HEK293T (cell line): ENCODE results near the gene MAPKAPK3.
"Not testable (repeated sequence)": the region's sequence is repeated elsewhere in the genome, so short reads cannot be mapped to it uniquely, and the experiment has no call there.

ENCODE experiments used
- CTCF ChIA-PET: fragments of 350-600 bp; formaldehyde crosslinking; extraction: SDS; loops from one replicate; lab custom pipeline; 2021; ENCODE audit warnings: antibody characterized with exemption, inconsistent platforms; lab: Yijun Ruan, JAX
- POLR2A ChIA-PET: fragments of 350-600 bp; formaldehyde crosslinking; extraction: SDS; loops from one replicate; lab custom pipeline; 2020; ENCODE audit warnings: antibody characterized with exemption, inconsistent platforms; lab: Yijun Ruan, JAX
- DNase-seq: peaks from one replicate; pipeline ENCODE4 v3.0.0; 2012; ENCODE audit warnings: mixed read lengths; ENCODE audit errors: extremely low spot score
- ARNT ChIP-seq: fragments of 450-650 bp; IDR thresholded peaks from 2 replicates; pipeline ENCODE4 v1.6.1; 2017; ENCODE audit warnings: mild to moderate bottlenecking
- BHLHE40 ChIP-seq: fragments of 450-650 bp; IDR thresholded peaks from 2 replicates; pipeline ENCODE4 v1.6.1; 2016; ENCODE audit warnings: mild to moderate bottlenecking, moderate library complexity, borderline replicate concordance
- CTBP1 ChIP-seq: fragments of 450-650 bp; IDR thresholded peaks from 2 replicates; pipeline ENCODE4 v1.6.1; 2016; ENCODE audit warnings: borderline replicate concordance
- ELF4 ChIP-seq: fragments of 450-650 bp; IDR thresholded peaks from 2 replicates; pipeline ENCODE4 v1.6.1; 2017; ENCODE audit warnings: antibody characterized with exemption
- FOXA1 ChIP-seq: fragments of 450-650 bp; IDR thresholded peaks from 2 replicates; pipeline ENCODE4 v1.6.1; 2016; ENCODE audit warnings: mild to moderate bottlenecking
- FOXK2 ChIP-seq: fragments of 450-650 bp; IDR thresholded peaks from 2 replicates; pipeline ENCODE4 v1.6.1; 2016; ENCODE audit warnings: mild to moderate bottlenecking
- FOXM1 ChIP-seq: fragments of 450-650 bp; IDR thresholded peaks from 2 replicates; pipeline ENCODE4 v1.6.1; 2017; ENCODE audit warnings: mild to moderate bottlenecking, borderline replicate concordance
- HDGF ChIP-seq: fragments of 450-650 bp; IDR thresholded peaks from 2 replicates; pipeline ENCODE4 v1.6.1; 2017; ENCODE audit warnings: antibody characterized with exemption, borderline replicate concordance
- L3MBTL2 ChIP-seq: fragments of 450-650 bp; conservative IDR thresholded peaks from 2 replicates; pipeline ENCODE4 v1.6.1; 2016; ENCODE audit warnings: mild to moderate bottlenecking
- LEF1 ChIP-seq: fragments of 450-650 bp; IDR thresholded peaks from 2 replicates; pipeline ENCODE4 v1.6.1; 2017; ENCODE audit warnings: mild to moderate bottlenecking, borderline replicate concordance
- NFRKB ChIP-seq: fragments of 450-650 bp; IDR thresholded peaks from 2 replicates; pipeline ENCODE4 v1.6.1; 2016; ENCODE audit warnings: mild to moderate bottlenecking, moderate library complexity
- SP1 ChIP-seq: fragments of 450-650 bp; IDR thresholded peaks from 2 replicates; pipeline ENCODE4 v1.6.1; 2017
- SUZ12 ChIP-seq: fragments of 450-650 bp; IDR thresholded peaks from 2 replicates; pipeline ENCODE4 v1.6.1; 2016; ENCODE audit warnings: mild to moderate bottlenecking
- TARDBP ChIP-seq: fragments of 450-650 bp; IDR thresholded peaks from 2 replicates; pipeline ENCODE4 v1.6.1; 2016
- ZNF384 ChIP-seq: fragments of 450-650 bp; IDR thresholded peaks from 2 replicates; pipeline ENCODE4 v1.6.1; 2016
- TF ChIP-seq, protein P1 (sequence below): fragments of 450-650 bp; IDR thresholded peaks from 2 replicates; pipeline ENCODE4 v1.6.1; 2016

The MAPKAPK3 gene

DNA sequence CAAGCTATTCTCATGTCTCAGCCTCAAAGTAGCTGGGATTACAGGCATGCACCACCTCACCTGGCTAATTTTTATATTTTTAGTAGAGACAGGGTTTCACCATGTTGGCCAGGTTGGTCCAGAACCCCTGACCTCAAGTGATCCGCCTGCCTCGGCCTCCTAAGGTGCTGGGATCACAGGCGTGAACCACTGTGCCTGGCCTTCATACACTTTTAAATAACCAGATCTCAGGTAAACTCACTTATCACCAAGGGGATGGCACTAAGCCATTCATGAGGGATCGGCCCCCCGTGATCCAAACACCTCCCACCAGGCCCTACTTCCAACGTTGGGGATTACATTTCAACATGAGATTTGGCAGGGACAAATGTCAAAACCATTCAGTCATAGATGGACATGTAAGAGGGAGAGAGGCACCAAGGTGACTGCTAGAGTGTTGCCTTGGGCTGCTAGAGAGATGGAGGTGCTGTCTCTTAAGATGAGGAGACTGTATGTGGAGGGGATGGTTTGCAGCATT lies 44.4 kb downstream of the MAPKAPK3 start:
- POLR2A ChIA-PET: no interaction called here
- DNase-seq: no peak
- CTCF ChIA-PET: interaction anchor here (0.5 to 0.6 kb wide), 2 partner anchors 302 to 1018 kb away, joined by 3 read pairs; no protein-coding TSS in a partner anchor

DNA sequence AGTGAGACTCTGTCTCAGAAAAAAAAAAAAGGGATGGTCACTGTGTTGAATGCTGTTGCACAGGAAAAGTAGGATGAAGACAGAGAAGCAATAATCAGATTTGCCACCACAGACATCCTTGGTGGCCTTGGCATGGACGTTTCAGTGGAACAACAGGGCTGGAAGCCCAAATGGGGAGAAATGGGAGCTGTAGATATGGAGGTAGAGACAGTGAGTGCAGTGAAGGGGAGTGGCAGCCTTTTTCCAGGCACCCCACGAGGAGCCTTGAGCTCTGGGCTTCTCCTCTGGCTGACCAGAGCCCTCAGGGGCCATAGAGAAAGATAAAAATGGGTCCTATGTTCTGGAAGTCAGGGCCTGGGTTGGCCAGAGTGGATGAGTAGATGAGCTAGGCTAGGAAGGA lies 45.5 kb downstream of the MAPKAPK3 start:
- no peak for DNase-seq
- TF ChIP-seq HDGF (no peak), FOXK2 (no peak), ELF4 (no peak), TARDBP (no peak), CTBP1 (no peak), ZNF384 (no peak), SUZ12 (no peak), ARNT (no peak), LEF1 (no peak), L3MBTL2 (no peak), FOXA1 (no peak), BHLHE40 (no peak)
- TF ChIP-seq, protein P1, sequence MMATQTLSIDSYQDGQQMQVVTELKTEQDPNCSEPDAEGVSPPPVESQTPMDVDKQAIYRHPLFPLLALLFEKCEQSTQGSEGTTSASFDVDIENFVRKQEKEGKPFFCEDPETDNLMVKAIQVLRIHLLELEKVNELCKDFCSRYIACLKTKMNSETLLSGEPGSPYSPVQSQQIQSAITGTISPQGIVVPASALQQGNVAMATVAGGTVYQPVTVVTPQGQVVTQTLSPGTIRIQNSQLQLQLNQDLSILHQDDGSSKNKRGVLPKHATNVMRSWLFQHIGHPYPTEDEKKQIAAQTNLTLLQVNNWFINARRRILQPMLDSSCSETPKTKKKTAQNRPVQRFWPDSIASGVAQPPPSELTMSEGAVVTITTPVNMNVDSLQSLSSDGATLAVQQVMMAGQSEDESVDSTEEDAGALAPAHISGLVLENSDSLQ: no peak
- ChIA-PET POLR2A (no interaction called here), CTCF (interaction anchor here (0.8 to 0.9 kb wide), 3 partner anchors 9 to 46 kb away, joined by 3 to 6 read pairs (median 4); no protein-coding TSS in a partner anchor)

More for the DNA sequence above, 44.4 kb downstream of the MAPKAPK3 start:
- TF ChIP-seq ARNT (no peak), NFRKB (no peak), SP1 (no peak)

DNA sequence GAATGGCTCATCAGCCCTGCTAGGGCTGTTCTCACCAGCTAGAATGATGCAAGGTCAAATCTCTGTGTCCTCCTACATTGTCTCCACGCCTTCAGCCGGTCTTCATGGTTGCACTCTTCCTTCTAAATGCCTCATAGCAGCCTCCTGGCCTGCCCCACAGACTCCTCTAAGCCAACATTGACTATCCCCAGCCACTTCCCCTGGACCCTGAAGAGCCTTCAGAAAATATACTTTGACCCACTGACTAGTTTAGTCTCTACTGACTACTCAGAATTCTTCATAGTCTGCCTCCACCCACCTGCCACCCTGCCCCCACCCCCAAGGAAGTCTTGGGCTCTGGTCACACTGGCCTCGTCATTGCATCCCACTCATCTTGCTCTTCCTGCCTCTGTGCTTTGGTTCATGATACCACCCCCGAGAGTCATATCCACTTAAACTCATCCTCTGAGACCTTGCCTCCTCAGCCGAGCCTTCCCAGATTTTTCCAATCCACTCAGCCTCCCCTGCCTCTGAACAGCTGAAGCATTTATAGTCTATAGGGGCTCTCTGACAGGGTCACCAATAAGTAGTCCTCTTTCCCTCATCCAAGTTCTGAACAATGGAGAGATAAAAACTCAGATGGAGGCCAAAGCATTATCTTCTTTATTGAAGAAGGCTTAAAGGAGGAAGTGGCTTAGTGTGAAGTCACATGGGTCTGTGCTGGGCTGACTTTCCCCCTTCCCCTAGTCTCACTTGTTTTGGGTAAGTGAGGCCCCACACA lies 48.3 kb downstream of the MAPKAPK3 start:
- CTCF ChIA-PET: no interaction called here
- no peak for DNase-seq
- TF ChIP-seq SP1 (no peak), SUZ12 (no peak), ZNF384 (no peak)
- TF ChIP-seq, protein P1: no peak
- POLR2A ChIA-PET: no interaction called here

DNA sequence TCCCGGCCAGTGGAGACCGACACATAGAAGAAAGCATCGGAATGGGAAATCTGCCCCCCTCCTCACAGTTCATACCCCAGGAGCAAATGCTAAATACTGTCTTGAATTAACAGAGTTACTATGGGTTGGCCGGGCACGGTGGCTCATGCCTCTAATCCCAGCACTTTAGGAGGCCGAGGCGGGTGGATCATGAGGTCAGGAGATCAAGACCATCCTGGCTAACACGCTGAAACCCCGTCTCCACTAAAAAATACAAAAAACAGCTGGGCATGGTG lies 48.8 kb downstream of the MAPKAPK3 start:
- CTCF ChIA-PET, DNase-seq, POLR2A ChIA-PET: not testable (repeated sequence)

DNA sequence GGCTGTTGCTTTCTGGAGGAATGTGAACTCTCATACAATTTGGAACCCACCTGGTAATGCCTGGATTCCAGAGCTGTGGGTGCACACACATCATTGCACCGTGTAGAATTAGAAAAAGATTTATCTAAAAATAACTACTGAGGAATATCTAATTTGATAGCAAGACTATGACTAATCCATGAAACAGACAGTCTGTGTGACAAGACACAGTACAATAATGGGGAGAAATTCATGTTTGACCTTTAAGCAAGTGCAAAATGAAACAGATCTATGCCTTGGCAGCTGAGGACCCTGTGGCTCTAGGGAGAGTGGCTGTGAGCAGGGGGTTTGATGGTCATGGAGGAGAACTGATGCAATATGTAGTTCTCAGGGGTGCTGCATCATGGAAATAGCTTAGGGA lies 49.9 kb downstream of the MAPKAPK3 start:
- TF ChIP-seq, protein P1: no peak
- TF ChIP-seq SP1 (no peak), TARDBP (no peak), BHLHE40 (no peak), HDGF (no peak), CTBP1 (no peak), FOXA1 (no peak), FOXM1 (no peak), LEF1 (no peak), FOXK2 (no peak), ZNF384 (no peak), ELF4 (no peak), ARNT (no peak), NFRKB (no peak), L3MBTL2 (no peak), SUZ12 (no peak)
- ChIA-PET POLR2A (no interaction called here), CTCF (interaction anchor here (1.3 kb wide), 1 partner anchor 14 kb away, joined by 3 read pairs; no protein-coding TSS in a partner anchor)
- no peak for DNase-seq

DNA sequence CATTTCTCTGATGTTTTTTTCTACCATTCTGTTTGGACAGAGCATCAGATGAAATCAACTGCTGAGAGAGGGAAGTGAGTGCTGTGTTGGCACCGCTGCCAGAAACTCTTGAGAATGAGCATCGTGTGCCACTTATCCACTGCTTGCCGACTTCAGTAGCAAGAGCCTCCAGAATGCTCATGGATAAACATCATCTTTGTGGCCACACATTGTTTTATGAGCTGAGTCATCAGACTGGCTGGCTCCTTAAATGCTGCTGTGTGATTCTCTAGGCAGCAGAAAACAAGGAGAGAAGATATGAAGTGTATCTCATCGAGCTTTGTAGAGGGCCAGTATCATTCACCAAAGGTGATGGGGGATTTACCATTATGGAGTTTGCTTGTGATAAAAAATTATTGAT lies 54.4 kb downstream of the MAPKAPK3 start:
- TF ChIP-seq BHLHE40: no peak
- TF ChIP-seq CTBP1: peak; percentile 59; the same call in 1 of the 2 replicates
- ChIA-PET CTCF (interaction anchor here (1.0 to 1.5 kb wide), 2 partner anchors 9 to 701 kb away, joined by 3 read pairs; no protein-coding TSS in a partner anchor), POLR2A (interaction anchor here (0.9 to 1.7 kb wide), 4 partner anchors 17 to 102 kb away, joined by 3 to 4 read pairs (median 3); partner anchors contain the start of genes HEMK1 and MAPKAPK3)
- peak; percentile 55 for DNase-seq

DNA sequence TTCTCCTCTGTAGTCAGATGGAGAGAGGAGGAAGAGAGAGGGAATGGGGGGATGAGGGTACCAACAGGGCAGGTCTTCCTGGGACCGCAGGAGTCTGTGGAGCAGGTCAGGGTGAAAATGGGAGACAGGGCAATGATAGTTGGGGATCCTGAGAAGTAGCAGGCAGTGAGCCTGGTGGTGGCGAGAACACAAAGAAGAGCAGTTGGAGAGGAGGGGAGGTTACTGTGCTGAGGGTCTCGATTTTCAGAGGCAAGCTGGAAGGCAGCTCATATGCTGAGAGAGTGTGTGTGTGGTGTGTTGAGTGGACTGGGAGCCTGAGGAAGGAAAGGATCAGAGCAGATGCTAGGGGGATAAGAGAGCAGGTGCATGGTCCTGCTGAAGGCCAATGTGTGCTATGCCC lies 55.7 kb downstream of the MAPKAPK3 start:
- POLR2A ChIA-PET: interaction anchor here (0.8 to 1.3 kb wide), 2 partner anchors 56 to 713 kb away, joined by 3 to 5 read pairs; partner anchors contain the start of genes MANF and MAPKAPK3
- no peak for TF ChIP-seq TARDBP
- CTCF ChIA-PET: interaction anchor here (1.7 kb wide), 1 partner anchor 56 kb away, joined by 7 read pairs; the partner anchor contains the start of gene MAPKAPK3
- DNase-seq: no peak
